Fibroblast of gingiva (primary cell): Measurements from ENCODE around the gene GRID2IP.

Source experiments
- DNase-seq: peaks from one replicate; pipeline ENCODE4 v3.0.0-alpha.2; 2011; ENCODE audit warnings: low read depth

The GRID2IP gene

GRCh38 chr7:6447581-6448199, 103.6 kb downstream of the GRID2IP start, which contains the start of gene DAGLB:
DAGLB (minus strand) TSS chr7:6447954; CDS start chr7:6447842, 112 bp downstream.
- peak; percentile 85 for DNase-seq
